KMS-11 (cell line): ENCODE measurements around the gene PDE1A.

Source experiments
- H2AFZ ChIP-seq: fragments of 200-600 bp; sonication (generic); 2 replicates; pipeline ENCODE4 v1.6.1; 2016; ENCODE audit warnings: antibody characterized with exemption, mixed run types, low read depth
- H3K27ac ChIP-seq: fragments of 200-600 bp; sonication (generic); 2 replicates; pipeline ENCODE4 v1.6.1; 2016; ENCODE audit warnings: mild to moderate bottlenecking, mixed run types
- H3K27me3 ChIP-seq: fragments of 200-600 bp; sonication (generic); 2 replicates; pipeline ENCODE4 v1.6.1; 2017; ENCODE audit warnings: mild to moderate bottlenecking, low read depth, mixed run types, moderate library complexity; ENCODE audit not compliant: insufficient read depth
- H3K36me3 ChIP-seq: fragments of 200-600 bp; sonication (generic); 2 replicates; pipeline ENCODE4 v1.6.1; 2017; ENCODE audit warnings: mild to moderate bottlenecking, mixed run types; ENCODE audit not compliant: insufficient read depth
- H3K4me1 ChIP-seq: fragments of 200-600 bp; sonication (generic); 2 replicates; pipeline ENCODE4 v1.6.1; 2016; ENCODE audit warnings: mild to moderate bottlenecking, low read depth, mixed run types; ENCODE audit not compliant: poor library complexity, severe bottlenecking
- H3K4me2 ChIP-seq: fragments of 200-600 bp; sonication (generic); 2 replicates; pipeline ENCODE4 v1.7.0; 2016; ENCODE audit warnings: mild to moderate bottlenecking, mixed run types
- H3K4me3 ChIP-seq: fragments of 200-600 bp; sonication (generic); IDR thresholded peaks from 2 replicates; pipeline ENCODE4 v1.6.1; 2017; ENCODE audit warnings: low read depth, low read length, mixed read lengths; ENCODE audit not compliant: insufficient read depth
- H3K79me2 ChIP-seq: fragments of 200-600 bp; sonication (generic); 2 replicates; pipeline ENCODE4 v1.6.1; 2016; ENCODE audit warnings: low read depth, mixed run types; ENCODE audit not compliant: insufficient read depth
- H3K9ac ChIP-seq: fragments of 200-600 bp; sonication (generic); 2 replicates; pipeline ENCODE4 v1.6.1; 2016; ENCODE audit warnings: mild to moderate bottlenecking, mixed run types
- H4K20me1 ChIP-seq: fragments of 200-600 bp; sonication (generic); 2 replicates; pipeline ENCODE4 v1.6.1; 2016; ENCODE audit warnings: mild to moderate bottlenecking, mixed run types; ENCODE audit not compliant: insufficient read depth
- CTCF ChIP-seq: fragments of 200-600 bp; sonication (generic); conservative IDR thresholded peaks from 2 replicates; pipeline ENCODE4 v1.6.1; 2017; ENCODE audit warnings: low read depth, mild to moderate bottlenecking, antibody characterized with exemption, low read length, moderate library complexity, mixed read lengths

PDE1A gene

GRCh38 chr2:182113334-182113733 is 313.5 kb downstream of the PDE1A start:
- no peaks in the 10 kb centered on the region for H4K20me1 ChIP-seq
- H3K9ac ChIP-seq = no peak overlapping the region
- H3K36me3 ChIP-seq = no peaks in the 10 kb centered on the region

GRCh38 chr2:182110347-182110746 is 316.5 kb downstream of the PDE1A start:
- no peak overlapping the region for H3K4me3 ChIP-seq
- no peaks in the 10 kb centered on the region for H4K20me1 ChIP-seq
- no peak overlapping the region for H3K9ac ChIP-seq
- H3K4me2 ChIP-seq = no peak overlapping the region
- no peaks in the 10 kb centered on the region for H3K36me3 ChIP-seq
- no peak overlapping the region for H2AFZ ChIP-seq
- no peaks in the 10 kb centered on the region for H3K79me2 ChIP-seq
- no peaks in the 10 kb centered on the region for H3K4me1 ChIP-seq
- no peaks in the 10 kb centered on the region for H3K27me3 ChIP-seq
- H3K27ac ChIP-seq = no peak overlapping the region
- TF ChIP-seq CTCF = no peak

More at GRCh38 chr2:182113334-182113733, 313.5 kb downstream of the PDE1A start:
- Histone ChIP-seq H3K4me1 (no peaks in the 10 kb centered on the region), H2AFZ (no peak overlapping the region), H3K4me2 (no peak overlapping the region), H3K4me3 (no peak overlapping the region), H3K27me3 (no peaks in the 10 kb centered on the region), H3K27ac (no peak overlapping the region), H3K79me2 (no peaks in the 10 kb centered on the region)
- TF ChIP-seq CTCF = no peak

- Histone ChIP-seq H3K9ac (no peak overlapping the region), H3K27me3 (no peaks in the 10 kb centered on the region), H3K36me3 (no peaks in the 10 kb centered on the region), H2AFZ (no peak overlapping the region), H4K20me1 (no peaks in the 10 kb centered on the region), H3K4me2 (no peak overlapping the region), H3K79me2 (no peaks in the 10 kb centered on the region), H3K4me1 (no peaks in the 10 kb centered on the region), H3K27ac (no peak overlapping the region), H3K4me3 (no peak overlapping the region)
- no peak for TF ChIP-seq CTCF
These were observed 323.3 kb downstream of the PDE1A start for GRCh38 chr2:182103526-182103925.

DNA sequence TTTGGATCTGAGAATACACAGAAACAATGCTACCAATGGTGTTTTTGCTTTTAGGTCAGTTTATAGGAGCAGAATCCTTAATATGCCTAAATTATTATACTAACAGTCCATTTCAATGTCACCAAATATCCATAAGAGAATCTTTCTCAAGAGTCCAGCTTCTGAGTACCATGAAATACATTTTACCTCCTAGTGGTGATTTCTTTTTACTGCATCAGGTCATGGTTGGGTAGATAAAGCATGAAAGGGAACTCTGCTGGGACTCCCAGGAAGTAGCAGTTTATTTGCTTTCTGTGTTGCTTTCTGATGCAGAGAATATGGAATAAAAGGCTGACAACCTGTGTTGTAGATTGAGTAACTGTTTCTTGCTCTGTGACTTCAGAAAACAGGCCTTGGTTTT is 325.6 kb downstream of the PDE1A start:
- H3K79me2 ChIP-seq = no peaks in the 10 kb centered on the region
- H3K27ac ChIP-seq = no peak overlapping the region
- H3K36me3 ChIP-seq = no peaks in the 10 kb centered on the region
- H3K9ac ChIP-seq = no peak overlapping the region
- H3K4me2 ChIP-seq = no peak overlapping the region
- H3K4me3 ChIP-seq = no peak overlapping the region
- peak; percentile 38 for TF ChIP-seq CTCF
- no peaks in the 10 kb centered on the region for H3K27me3 ChIP-seq
- no peak overlapping the region for H2AFZ ChIP-seq
- H4K20me1 ChIP-seq = no peaks in the 10 kb centered on the region
- no peaks in the 10 kb centered on the region for H3K4me1 ChIP-seq
